Activated CD8-positive, alpha-beta T cell treated with anti-CD3 and anti-CD28 coated beads for 36 hours (primary cell): ENCODE data around the gene TAS2R14. TPM values are rescaled to one million over a fixed set of nuclear protein-coding genes. Genes with fewer than 3 reads are reported as not detected.

Experiments
- ATAC-seq: fragments of 200-7000 bp; cut with Tn5 transposase; one replicate; pipeline ENCODE4 v1.10.0; 2021; ENCODE audit warnings: mild to moderate bottlenecking, moderate library complexity
- CTCF ChIA-PET: fragments of 350-600 bp; sonication (Branson Sonifier 250); formaldehyde crosslinking; loops from one replicate; lab custom pipeline; 2021; ENCODE audit warnings: antibody characterized with exemption; lab: Charles Lee
- POLR2A ChIA-PET: fragments of 350-600 bp; sonication (Branson Sonifier 250); formaldehyde crosslinking; loops from one replicate; lab custom pipeline; 2021; ENCODE audit warnings: antibody characterized with exemption; lab: Charles Lee
- DNase-seq: peaks from one replicate; pipeline ENCODE4 v3.0.0-alpha.2; 2020
- H3K27ac Mint-ChIP-seq: one replicate; pipeline ENCODE4 v1.8.0; 2021; ENCODE audit warnings: mild to moderate bottlenecking, mixed read lengths
- H3K27me3 Mint-ChIP-seq: one replicate; pipeline ENCODE4 v1.8.0; 2021; ENCODE audit warnings: mixed read lengths
- H3K36me3 Mint-ChIP-seq: one replicate; pipeline ENCODE4 v1.8.0; 2021; ENCODE audit warnings: low read depth, mixed read lengths
- H3K4me1 Mint-ChIP-seq: one replicate; pipeline ENCODE4 v1.8.0; 2021; ENCODE audit warnings: low read depth, mixed read lengths
- H3K4me3 Mint-ChIP-seq: one replicate; pipeline ENCODE4 v1.8.0; 2021; ENCODE audit warnings: mild to moderate bottlenecking, moderate library complexity, mixed read lengths
- H3K9me3 Mint-ChIP-seq: one replicate; pipeline ENCODE4 v1.8.0; 2021; ENCODE audit warnings: mixed read lengths
- intact Hi-C: fragments of 100-400 bp; cut with micrococcal nuclease; formaldehyde crosslinking; loops from one replicate; pipeline ENCODE4 v1.10.0; 2022
- total RNA-seq, 2 experiments: library from RNA; stranded (reverse); gene quantifications; one replicate each; pipeline ENCODE4 v1.2.3, GENCODE V29; 2021
- TF ChIP-seq, protein P1 (sequence below): fragments of 200-600 bp; IDR thresholded peaks from one replicate; pipeline ENCODE4 v1.8.0; 2022; ENCODE audit warnings: antibody characterized with exemption, mild to moderate bottlenecking

TAS2R14 gene
- total RNA-seq, 2 experiments from 2014 or later: 0.97 to 1.0 TPM

DNA sequence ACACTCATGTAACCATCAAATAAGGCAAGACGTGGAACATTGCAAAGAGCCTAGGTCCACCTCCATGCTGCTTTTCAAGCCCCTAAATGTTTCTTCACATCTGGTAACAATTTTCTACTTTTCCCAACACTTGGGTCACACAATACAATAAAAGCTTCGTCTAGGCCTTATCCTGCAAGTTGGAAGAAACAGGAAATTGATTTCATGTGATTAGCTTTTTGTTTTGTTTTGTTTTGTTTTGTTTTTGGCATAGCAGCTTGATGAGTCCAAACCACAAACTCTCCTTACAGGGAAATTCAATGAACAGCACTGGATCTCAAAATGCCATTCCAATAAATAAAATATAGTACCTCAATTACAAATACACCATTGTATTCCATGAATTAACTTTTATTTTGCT lies 28.3 kb upstream of the TAS2R14 start:
- no peaks in the 10 kb centered on the region for H3K9me3 Mint-ChIP-seq
- intact Hi-C loops: no loop called here
- ChIA-PET POLR2A (no interaction called here), CTCF (interaction anchor here (2.2 kb wide), 1 partner anchor 232 kb away, joined by 5 read pairs; no protein-coding TSS in a partner anchor)
- H3K4me3 Mint-ChIP-seq: no peak overlapping the region
- DNase-seq (no peak), ATAC-seq (no peak)
- no peak overlapping the region for H3K27ac Mint-ChIP-seq
- peaks cover 3% of the 10 kb centered on the region for H3K36me3 Mint-ChIP-seq
- peaks cover under 1% of the 10 kb centered on the region for H3K4me1 Mint-ChIP-seq
- TF ChIP-seq, protein P1, sequence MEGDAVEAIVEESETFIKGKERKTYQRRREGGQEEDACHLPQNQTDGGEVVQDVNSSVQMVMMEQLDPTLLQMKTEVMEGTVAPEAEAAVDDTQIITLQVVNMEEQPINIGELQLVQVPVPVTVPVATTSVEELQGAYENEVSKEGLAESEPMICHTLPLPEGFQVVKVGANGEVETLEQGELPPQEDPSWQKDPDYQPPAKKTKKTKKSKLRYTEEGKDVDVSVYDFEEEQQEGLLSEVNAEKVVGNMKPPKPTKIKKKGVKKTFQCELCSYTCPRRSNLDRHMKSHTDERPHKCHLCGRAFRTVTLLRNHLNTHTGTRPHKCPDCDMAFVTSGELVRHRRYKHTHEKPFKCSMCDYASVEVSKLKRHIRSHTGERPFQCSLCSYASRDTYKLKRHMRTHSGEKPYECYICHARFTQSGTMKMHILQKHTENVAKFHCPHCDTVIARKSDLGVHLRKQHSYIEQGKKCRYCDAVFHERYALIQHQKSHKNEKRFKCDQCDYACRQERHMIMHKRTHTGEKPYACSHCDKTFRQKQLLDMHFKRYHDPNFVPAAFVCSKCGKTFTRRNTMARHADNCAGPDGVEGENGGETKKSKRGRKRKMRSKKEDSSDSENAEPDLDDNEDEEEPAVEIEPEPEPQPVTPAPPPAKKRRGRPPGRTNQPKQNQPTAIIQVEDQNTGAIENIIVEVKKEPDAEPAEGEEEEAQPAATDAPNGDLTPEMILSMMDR: no peak
- no peaks in the 10 kb centered on the region for H3K27me3 Mint-ChIP-seq

DNA sequence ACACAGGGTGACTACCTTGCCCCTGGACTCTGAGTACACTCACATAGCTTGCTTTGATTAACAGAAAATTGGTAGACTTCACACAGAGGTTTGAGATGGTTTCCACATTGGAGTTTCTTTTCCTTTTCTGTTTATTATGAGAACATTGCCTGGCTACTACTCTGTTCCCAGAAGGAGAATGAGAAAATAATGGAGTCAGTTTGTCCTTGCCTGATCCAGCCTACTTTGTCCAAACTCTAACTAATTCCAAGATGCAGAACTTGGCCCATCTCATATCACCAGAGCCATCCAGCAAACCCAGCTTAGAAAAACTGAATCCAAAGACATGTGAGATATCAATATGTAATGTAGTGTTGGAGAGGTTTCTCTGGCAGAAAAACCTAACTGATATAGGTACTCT lies 27.3 kb upstream of the TAS2R14 start:
- H3K9me3 Mint-ChIP-seq: no peaks in the 10 kb centered on the region
- ATAC-seq (no peak), DNase-seq (no peak)
- TF ChIP-seq, protein P1: no peak
- no peak overlapping the region for H3K27ac Mint-ChIP-seq
- no peaks in the 10 kb centered on the region for H3K27me3 Mint-ChIP-seq
- intact Hi-C loops: no loop called here
- peaks cover 5% of the 10 kb centered on the region for H3K36me3 Mint-ChIP-seq
- H3K4me3 Mint-ChIP-seq: no peak overlapping the region
- H3K4me1 Mint-ChIP-seq: peaks cover 7% of the 10 kb centered on the region
- POLR2A ChIA-PET: no interaction called here
- CTCF ChIA-PET: no interaction called here

DNA sequence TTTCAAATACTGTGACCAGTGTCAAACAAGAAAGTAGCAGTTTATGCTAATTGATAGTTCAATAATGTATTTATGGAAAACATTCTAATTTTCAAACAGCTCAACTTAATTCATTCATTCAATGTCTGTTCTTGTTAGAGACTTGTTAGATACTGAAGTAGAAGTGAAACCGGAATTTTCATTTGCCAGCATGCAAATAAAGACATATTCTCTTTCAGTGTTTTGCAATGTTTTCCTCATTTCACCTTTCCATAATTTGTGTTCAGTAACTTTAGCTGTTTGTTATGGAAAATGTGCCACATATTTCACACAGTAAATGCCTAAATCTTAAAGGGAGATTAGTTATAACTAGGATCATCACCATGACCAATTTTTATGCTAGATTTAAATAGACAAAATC lies 26.4 kb upstream of the TAS2R14 start:
- no peak for DNase-seq
- no peaks in the 10 kb centered on the region for H3K27me3 Mint-ChIP-seq

DNA sequence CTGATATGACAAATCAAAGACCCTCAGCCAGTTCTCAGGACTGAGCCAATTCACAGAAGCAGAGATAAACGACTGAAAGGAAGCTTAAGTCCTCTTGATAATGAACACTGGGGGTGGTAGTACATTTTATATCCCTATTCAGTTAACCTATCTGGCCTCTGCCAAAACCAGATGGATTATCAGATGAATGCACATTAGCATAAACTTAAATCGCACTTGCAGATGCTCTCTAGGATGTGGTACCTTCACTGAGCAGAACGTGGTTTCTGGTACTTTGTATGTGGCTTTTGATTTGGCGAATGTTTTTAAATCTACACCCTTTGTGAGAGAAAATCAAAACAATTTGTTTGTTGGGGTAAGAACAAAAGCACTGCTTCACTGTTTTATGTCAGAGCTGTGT lies 21.1 kb upstream of the TAS2R14 start:
- H3K4me3 Mint-ChIP-seq: no peak overlapping the region
- peaks cover 8% of the 10 kb centered on the region for H3K9me3 Mint-ChIP-seq
- intact Hi-C loops: no loop called here
- peaks cover 17% of the 10 kb centered on the region for H3K36me3 Mint-ChIP-seq
- ATAC-seq (no peak), DNase-seq (no peak)
- no peaks in the 10 kb centered on the region for H3K27me3 Mint-ChIP-seq
- ChIA-PET CTCF (no interaction called here), POLR2A (interaction anchor here (1.0 kb wide), 1 partner anchor 13 kb away, joined by 3 read pairs; no protein-coding TSS in a partner anchor)
- TF ChIP-seq, protein P1: no peak
- no peak overlapping the region for H3K27ac Mint-ChIP-seq
- peaks cover 33% of the 10 kb centered on the region for H3K4me1 Mint-ChIP-seq

More for the DNA sequence above, 26.4 kb upstream of the TAS2R14 start:
- H3K4me3 Mint-ChIP-seq: no peak overlapping the region
- no peak overlapping the region for H3K27ac Mint-ChIP-seq
- no peak for ATAC-seq
- TF ChIP-seq, protein P1: no peak
- peaks cover 15% of the 10 kb centered on the region for H3K4me1 Mint-ChIP-seq
- ChIA-PET POLR2A (no interaction called here), CTCF (no interaction called here)
- H3K9me3 Mint-ChIP-seq: no peaks in the 10 kb centered on the region
- intact Hi-C loops: no loop called here
- peaks cover 5% of the 10 kb centered on the region for H3K36me3 Mint-ChIP-seq

DNA sequence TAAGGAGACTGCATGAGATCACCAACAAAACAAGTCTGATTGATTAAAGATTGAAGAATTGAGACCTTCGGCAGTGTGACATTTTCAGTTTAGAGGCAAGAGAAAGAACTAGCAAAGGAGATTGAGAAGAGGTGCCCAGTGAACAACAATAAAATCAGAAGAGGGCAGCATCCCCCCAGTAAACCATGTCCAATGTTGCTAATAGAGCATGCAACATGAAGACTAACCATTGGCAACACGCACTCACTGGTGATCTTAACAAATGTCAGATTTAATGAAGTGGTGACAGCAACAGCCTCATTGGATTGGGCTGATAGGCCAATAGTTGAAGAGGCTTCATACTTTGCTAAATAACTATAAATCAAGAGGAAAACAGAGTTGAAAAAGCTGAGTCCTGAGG lies 20.7 kb upstream of the TAS2R14 start:
- intact Hi-C loops: no loop called here
- ATAC-seq (no peak), DNase-seq (peak; percentile 13)
- ChIA-PET CTCF (no interaction called here), POLR2A (interaction anchor here (1.0 kb wide), 1 partner anchor 14 kb away, joined by 3 read pairs; no protein-coding TSS in a partner anchor)
- Mint-ChIP-seq H3K36me3 (peaks cover 20% of the 10 kb centered on the region), H3K27me3 (no peaks in the 10 kb centered on the region), H3K27ac (no peak overlapping the region), H3K9me3 (peaks cover 9% of the 10 kb centered on the region), H3K4me1 (peaks cover 33% of the 10 kb centered on the region), H3K4me3 (no peak overlapping the region)
- TF ChIP-seq, protein P1: no peak
